K562 (cell line): ENCODE results near the gene TMEM129. TPM values are rescaled to one million over a fixed set of nuclear protein-coding genes. Genes with fewer than 3 reads are reported as not detected.

Source experiments
- CREM ChIP-seq: IDR thresholded peaks from 2 replicates; pipeline ENCODE4 v1.6.1; 2014; ENCODE audit warnings: antibody characterized with exemption, low read depth
- DACH1 ChIP-seq: fragments of 450-650 bp; IDR thresholded peaks from 2 replicates; pipeline ENCODE4 v1.6.1; 2018; ENCODE audit not compliant: partially characterized antibody
- ELF2 ChIP-seq: fragments of 250-450 bp; sonication (Bioruptor Pico); IDR thresholded peaks from 2 replicates; pipeline ENCODE4 v1.5.0; 2021; ENCODE audit warnings: mild to moderate bottlenecking
- HNRNPL ChIP-seq: fragments of 200-400 bp; formaldehyde crosslinking; IDR thresholded peaks from 2 replicates; pipeline ENCODE4 v1.6.1; 2017; ENCODE audit warnings: low read depth, mild to moderate bottlenecking, low read length
- HOXB6 ChIP-seq: fragments of 250-450 bp; sonication (Bioruptor Pico); IDR thresholded peaks from 2 replicates; pipeline ENCODE4 v1.5.1; 2022; ENCODE audit warnings: mild to moderate bottlenecking, borderline replicate concordance
- KAT7 ChIP-seq: sonication (generic); formaldehyde crosslinking; IDR thresholded peaks from 2 replicates; pipeline ENCODE4 v1.8.0; 2022; ENCODE audit warnings: missing genetic modification reagents, mild to moderate bottlenecking, borderline replicate concordance
- MAFK ChIP-seq: IDR thresholded peaks from 2 replicates; pipeline ENCODE4 v1.6.1; 2011; ENCODE audit warnings: low read length, improper control_type of control experiment
- NBN ChIP-seq: fragments of 450-650 bp; IDR thresholded peaks from 2 replicates; pipeline ENCODE4 v1.6.1; 2016; ENCODE audit warnings: low read depth, mild to moderate bottlenecking
- NCOR1 ChIP-seq: fragments of 450-650 bp; IDR thresholded peaks from 2 replicates; pipeline ENCODE4 v1.6.1; 2016; ENCODE audit warnings: mild to moderate bottlenecking, moderate library complexity
- RAD21 ChIP-seq, 2 experiments: fragments of 250-450 bp in 1 of 2; fragments of 450-650 bp in 1 of 2; sonication (Bioruptor Pico) in 1 of 2; formaldehyde crosslinking in 1 of 2; IDR thresholded peaks in 1 of 2; conservative IDR thresholded peaks in 1 of 2; 2 replicates each; pipeline versions ENCODE4 v1.4.0 to v1.8.0; 2020 to 2022; ENCODE audit warnings: mild to moderate bottlenecking in 2 of 2, moderate library complexity in 1 of 2
- RB1 ChIP-seq: fragments of 450-650 bp; IDR thresholded peaks from 2 replicates; pipeline ENCODE4 v1.6.1; 2017; ENCODE audit warnings: low read depth, mild to moderate bottlenecking
- RBM39 ChIP-seq: fragments of 200-400 bp; formaldehyde crosslinking; optimal IDR thresholded peaks from 2 replicates; pipeline ENCODE3; 2018; ENCODE audit warnings: low read depth, low read length
- RFX7 ChIP-seq: fragments of 250-450 bp; sonication (Bioruptor Pico); IDR thresholded peaks from 2 replicates; pipeline ENCODE4 v1.5.1; 2021; ENCODE audit warnings: mild to moderate bottlenecking
- TRIM28 ChIP-seq: fragments of 450-650 bp; IDR thresholded peaks from 2 replicates; pipeline ENCODE4 v1.6.1; 2017
- U2AF2 ChIP-seq: fragments of 200-400 bp; formaldehyde crosslinking; optimal IDR thresholded peaks from 2 replicates; pipeline ENCODE3; 2017; ENCODE audit warnings: low read depth, mild to moderate bottlenecking, low read length
- XRCC5 ChIP-seq: fragments of 200-400 bp; formaldehyde crosslinking; IDR thresholded peaks from 2 replicates; pipeline ENCODE4 v1.6.1; 2017; ENCODE audit warnings: low read depth, mild to moderate bottlenecking, low read length
- ZNF592 ChIP-seq: fragments of 450-650 bp; IDR thresholded peaks from 2 replicates; pipeline ENCODE4 v1.6.1; 2017; ENCODE audit warnings: antibody characterized with exemption, mild to moderate bottlenecking
- polyA plus RNA-seq, 8 experiments: library from polyadenylated mRNA; depleted of rRNA in 4 of 8; stranded (reverse) in 5 of 8; unstranded in 3 of 8; fragments of >200 nt; fragmentation: Nextera tagmentation in 2 of 8; fragmentation: Illumina TruSeq in 1 of 8; extraction: Ambion mirVana in 2 of 8; extraction: Trizol in 1 of 8; gene quantifications; 2 replicates each; pipeline versions ENCODE4 v1.2.1 to v1.2.3, GENCODE V29; 2011 to 2014; ENCODE audit warnings: inconsistent platforms in 1 of 8, missing spikeins in 1 of 8
- total RNA-seq, 7 experiments: library from RNA; depleted of rRNA in 6 of 7; stranded (reverse); fragments of >200 nt in 6 of 7; fragmentation: Illumina TruSeq in 2 of 7; extraction: Trizol in 2 of 7; gene quantifications; 2 replicates each; pipeline versions ENCODE4 v1.2.1 to v1.2.3, GENCODE V29; 2011 to 2021; ENCODE audit warnings: low replicate concordance in 1 of 7
- TF ChIP-seq, protein P1 (sequence below), 2 experiments: IDR thresholded peaks in 1 of 2; conservative IDR thresholded peaks in 1 of 2; 2 replicates each; pipeline ENCODE4 v1.6.1; 2016; ENCODE audit warnings: low read depth in 2 of 2, mild to moderate bottlenecking in 1 of 2, missing compliant biosample characterization in 1 of 2, missing genetic modification characterization in 1 of 2, moderate library complexity in 1 of 2

TMEM129 gene
- total and polyA plus RNA-seq, 9 of the 15 experiments (the other 6 are each of a cell fraction or from before 2014, with no cell fraction given), result 0.34 to 47.2 (median 18.8) TPM

DNA sequence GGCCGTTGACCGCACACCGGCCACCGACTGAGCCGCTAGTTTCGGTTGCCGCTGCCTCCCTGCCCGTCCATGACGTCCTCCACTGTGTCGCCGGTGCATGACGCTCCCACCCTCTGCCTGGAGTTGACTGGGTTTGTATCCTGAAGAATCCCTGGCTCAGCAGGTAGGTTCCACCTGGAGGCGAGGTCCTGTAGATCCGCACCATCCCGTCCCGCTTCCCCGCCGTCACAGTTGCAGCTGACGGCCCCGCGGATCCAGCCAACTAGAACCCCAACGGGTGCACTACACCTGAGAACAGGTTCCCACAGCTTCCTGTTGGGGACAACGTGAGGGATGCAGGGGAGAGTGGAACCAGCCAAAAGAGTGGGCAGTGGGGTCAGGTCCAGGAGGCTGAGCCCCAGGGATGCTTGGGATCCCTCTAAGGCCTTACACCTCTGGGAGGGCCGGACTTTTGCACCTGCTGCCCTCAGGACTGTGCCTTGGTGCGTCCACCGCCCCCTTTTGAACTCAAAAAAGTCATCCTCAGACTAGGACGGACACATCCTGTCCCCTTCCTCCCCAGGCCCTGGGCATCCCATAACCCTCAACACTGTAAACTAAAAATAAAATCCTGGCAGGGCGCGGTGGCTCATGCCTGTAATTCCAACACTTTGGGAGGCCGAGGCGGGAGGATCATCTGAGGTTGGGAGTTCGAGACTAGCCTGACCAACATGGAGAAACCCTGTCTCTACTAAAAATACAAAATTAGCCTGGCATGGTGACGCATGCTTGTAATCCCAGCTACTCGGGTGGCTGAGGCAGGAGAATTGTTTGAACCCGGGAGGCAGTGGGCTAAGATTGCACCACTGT is 7.9 kb downstream of the TMEM129 start (continued):
- TF ChIP-seq, protein P1, sequence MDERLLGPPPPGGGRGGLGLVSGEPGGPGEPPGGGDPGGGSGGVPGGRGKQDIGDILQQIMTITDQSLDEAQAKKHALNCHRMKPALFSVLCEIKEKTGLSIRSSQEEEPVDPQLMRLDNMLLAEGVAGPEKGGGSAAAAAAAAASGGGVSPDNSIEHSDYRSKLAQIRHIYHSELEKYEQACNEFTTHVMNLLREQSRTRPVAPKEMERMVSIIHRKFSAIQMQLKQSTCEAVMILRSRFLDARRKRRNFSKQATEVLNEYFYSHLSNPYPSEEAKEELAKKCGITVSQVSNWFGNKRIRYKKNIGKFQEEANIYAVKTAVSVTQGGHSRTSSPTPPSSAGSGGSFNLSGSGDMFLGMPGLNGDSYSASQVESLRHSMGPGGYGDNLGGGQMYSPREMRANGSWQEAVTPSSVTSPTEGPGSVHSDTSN (CRISPR knock-in tag; IDR thresholded peaks at IDR 0.05; ENCODE audit: low read depth), result no peak
- TF ChIP-seq, protein P1 (tag; conservative IDR thresholded peaks at IDR 0.05; ENCODE audit: low read depth), result no peak
- TF ChIP-seq U2AF2 (no peak), RBM39 (no peak), DACH1 (no peak), ZNF592 (no peak), TRIM28 (no peak), RAD21 (CRISPR knock-in tag; conservative IDR thresholded peaks at IDR 0.05 in 1 of 2, IDR thresholded peaks at IDR 0.05 in 1 of 2) (no peak), MAFK (no peak), HOXB6 (CRISPR knock-in tag) (no peak), RB1 (no peak), RFX7 (no peak), HNRNPL (no peak), NBN (no peak), ELF2 (CRISPR knock-in tag) (no peak; the same call in 1 of the 2 replicates), XRCC5 (no peak), KAT7 (CRISPR knock-in tag) (no peak; the same call in 1 of the 2 replicates), NCOR1 (no peak), CREM (peak; percentile 97)
